Measurements from ENCODE around the gene GALM.
"Not testable (repeated sequence)": the region's sequence is repeated elsewhere in the genome, so short reads cannot be mapped to it uniquely, and the experiment has no call there.

GALM gene

DNA sequence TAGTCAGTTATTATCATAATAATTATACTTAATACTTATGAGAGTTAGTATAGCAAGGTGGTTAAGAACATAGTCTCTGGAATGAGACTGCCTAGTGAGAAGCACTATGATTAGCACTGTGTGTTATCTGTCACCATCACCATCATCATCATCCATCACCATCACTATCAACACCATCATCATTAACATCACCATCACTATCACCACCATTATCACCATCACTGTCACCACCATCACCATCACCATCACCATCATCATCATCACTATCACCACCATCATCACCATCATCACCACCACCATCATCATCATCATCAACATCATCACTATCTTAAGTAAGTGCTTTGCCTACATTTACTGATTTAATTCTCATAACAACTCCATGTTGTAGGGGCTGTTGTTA, 45.6 kb downstream of the GALM start:
- H3K27ac ChIP-seq (ENCODE audit: low read length) = no peak overlapping the region
- no peak overlapping the region for H3K4me2 ChIP-seq (ENCODE audit: low read length)
- no peaks in the 10 kb centered on the region for H3K79me2 ChIP-seq (ENCODE audit: low read length)
- no peaks in the 10 kb centered on the region for H4K20me1 ChIP-seq (ENCODE audit: insufficient read depth, low read length)
- H3K27me3 ChIP-seq (ENCODE audit: low read depth, low read length) = no peaks in the 10 kb centered on the region
- H2AFZ ChIP-seq (ENCODE audit: low read depth, low read length) = no peak overlapping the region
- H3K4me3 ChIP-seq (ENCODE audit: low read length) = no peak overlapping the region
- H3K9me3 ChIP-seq (ENCODE audit: insufficient read depth, low read length) = no peaks in the 10 kb centered on the region
- H3K36me3 ChIP-seq (replicated peaks; ENCODE audit: low read depth, low read length) = no peaks in the 10 kb centered on the region
- H3K9ac ChIP-seq (ENCODE audit: low read length) = no peak overlapping the region
- peaks cover 16% of the 10 kb centered on the region for H3K4me1 ChIP-seq (ENCODE audit: low read length)
- TF ChIP-seq EZH2phosphoT487 (IDR thresholded peaks at IDR 0.05; ENCODE audit: low read depth) = no peak
- TF ChIP-seq, protein P1, sequence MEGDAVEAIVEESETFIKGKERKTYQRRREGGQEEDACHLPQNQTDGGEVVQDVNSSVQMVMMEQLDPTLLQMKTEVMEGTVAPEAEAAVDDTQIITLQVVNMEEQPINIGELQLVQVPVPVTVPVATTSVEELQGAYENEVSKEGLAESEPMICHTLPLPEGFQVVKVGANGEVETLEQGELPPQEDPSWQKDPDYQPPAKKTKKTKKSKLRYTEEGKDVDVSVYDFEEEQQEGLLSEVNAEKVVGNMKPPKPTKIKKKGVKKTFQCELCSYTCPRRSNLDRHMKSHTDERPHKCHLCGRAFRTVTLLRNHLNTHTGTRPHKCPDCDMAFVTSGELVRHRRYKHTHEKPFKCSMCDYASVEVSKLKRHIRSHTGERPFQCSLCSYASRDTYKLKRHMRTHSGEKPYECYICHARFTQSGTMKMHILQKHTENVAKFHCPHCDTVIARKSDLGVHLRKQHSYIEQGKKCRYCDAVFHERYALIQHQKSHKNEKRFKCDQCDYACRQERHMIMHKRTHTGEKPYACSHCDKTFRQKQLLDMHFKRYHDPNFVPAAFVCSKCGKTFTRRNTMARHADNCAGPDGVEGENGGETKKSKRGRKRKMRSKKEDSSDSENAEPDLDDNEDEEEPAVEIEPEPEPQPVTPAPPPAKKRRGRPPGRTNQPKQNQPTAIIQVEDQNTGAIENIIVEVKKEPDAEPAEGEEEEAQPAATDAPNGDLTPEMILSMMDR (IDR thresholded peaks at IDR 0.05; ENCODE audit: low read depth, low read length) = no peak

DNA sequence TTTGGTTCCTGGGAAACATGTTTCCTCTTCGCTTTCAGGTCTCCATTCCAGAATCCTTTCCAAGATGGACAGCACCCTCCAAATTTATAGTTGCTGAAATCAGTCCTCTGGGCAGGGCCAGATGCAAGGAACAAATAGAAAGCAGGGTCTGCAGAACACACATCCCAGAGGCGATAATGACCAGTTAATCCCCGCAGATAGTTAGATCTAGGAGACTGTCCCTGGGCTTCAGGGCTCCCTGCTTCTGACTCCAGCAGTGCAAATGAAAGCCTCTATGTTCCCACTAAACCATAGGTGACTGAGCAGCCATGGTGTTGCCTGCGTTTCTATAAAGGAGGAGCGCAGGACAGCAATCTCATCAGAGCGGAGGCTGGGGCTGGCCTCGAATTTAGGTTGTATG, 46.5 kb downstream of the GALM start:
- Histone ChIP-seq H3K79me2 (ENCODE audit: low read length) (no peaks in the 10 kb centered on the region), H3K9ac (ENCODE audit: low read length) (no peak overlapping the region), H3K9me3 (ENCODE audit: insufficient read depth, low read length) (no peaks in the 10 kb centered on the region), H3K4me1 (ENCODE audit: low read length) (peaks cover 16% of the 10 kb centered on the region), H3K4me3 (ENCODE audit: low read length) (no peak overlapping the region), H3K4me2 (ENCODE audit: low read length) (no peak overlapping the region), H3K27ac (ENCODE audit: low read length) (no peak overlapping the region), H2AFZ (ENCODE audit: low read depth, low read length) (no peak overlapping the region), H3K27me3 (ENCODE audit: low read depth, low read length) (no peaks in the 10 kb centered on the region), H3K36me3 (replicated peaks; ENCODE audit: low read depth, low read length) (no peaks in the 10 kb centered on the region), H4K20me1 (ENCODE audit: insufficient read depth, low read length) (no peaks in the 10 kb centered on the region)
- TF ChIP-seq, protein P1 (IDR thresholded peaks at IDR 0.05; ENCODE audit: low read depth, low read length) = no peak
- TF ChIP-seq EZH2phosphoT487 (IDR thresholded peaks at IDR 0.05; ENCODE audit: low read depth) = no peak

DNA sequence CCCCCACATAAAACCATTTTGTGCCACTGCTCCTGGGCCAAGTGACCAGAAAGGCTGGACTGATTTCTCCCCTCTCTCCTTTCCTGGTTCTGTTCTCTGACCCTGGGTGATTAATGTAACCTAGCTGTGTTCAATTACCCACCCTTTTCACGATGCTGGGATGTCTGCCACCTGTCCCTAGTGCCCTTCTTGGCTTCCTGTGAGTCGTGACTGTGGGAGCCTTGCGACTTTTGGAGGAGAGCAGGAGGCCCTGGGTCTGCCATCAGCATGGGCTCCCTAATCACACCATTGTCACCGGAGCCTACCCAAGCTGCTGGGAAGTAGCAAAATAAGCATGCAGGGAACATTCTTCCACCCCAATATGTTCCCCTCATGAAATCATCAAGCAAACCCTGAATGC, 47.0 kb downstream of the GALM start:
- H3K4me3 ChIP-seq (ENCODE audit: low read length) = no peak overlapping the region
- no peak overlapping the region for H3K27ac ChIP-seq (ENCODE audit: low read length)
- H3K27me3 ChIP-seq (ENCODE audit: low read depth, low read length) = no peaks in the 10 kb centered on the region
- H3K79me2 ChIP-seq (ENCODE audit: low read length) = no peaks in the 10 kb centered on the region
- H2AFZ ChIP-seq (ENCODE audit: low read depth, low read length) = no peak overlapping the region
- H3K4me2 ChIP-seq (ENCODE audit: low read length) = no peak overlapping the region
- no peaks in the 10 kb centered on the region for H3K36me3 ChIP-seq (replicated peaks; ENCODE audit: low read depth, low read length)
- H3K9me3 ChIP-seq (ENCODE audit: insufficient read depth, low read length) = no peaks in the 10 kb centered on the region
- no peak overlapping the region for H3K9ac ChIP-seq (ENCODE audit: low read length)
- TF ChIP-seq, protein P1 (IDR thresholded peaks at IDR 0.05; ENCODE audit: low read depth, low read length) = no peak
- TF ChIP-seq EZH2phosphoT487 (IDR thresholded peaks at IDR 0.05; ENCODE audit: low read depth) = no peak
- H3K4me1 ChIP-seq (ENCODE audit: low read length) = peaks cover 16% of the 10 kb centered on the region
- H4K20me1 ChIP-seq (ENCODE audit: insufficient read depth, low read length) = no peaks in the 10 kb centered on the region

DNA sequence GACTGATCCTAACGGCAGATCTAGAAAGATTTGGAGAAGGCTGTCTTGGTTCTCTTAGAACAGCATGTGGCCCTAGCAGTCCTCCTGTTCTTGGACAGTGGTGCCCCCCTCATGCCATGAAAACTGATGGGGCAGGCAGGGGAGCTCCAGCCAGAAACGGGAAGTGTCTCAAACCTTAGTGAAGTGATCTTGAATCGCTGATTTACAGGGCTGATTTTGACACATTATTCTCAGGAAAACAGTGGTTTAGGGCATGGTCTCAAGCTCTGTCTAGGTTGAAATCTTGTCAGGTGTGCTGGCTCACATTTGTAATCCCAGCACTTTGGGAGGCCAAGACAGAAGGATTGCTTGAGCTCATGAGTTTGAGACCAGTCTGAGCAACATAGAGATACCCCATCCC, 47.4 kb downstream of the GALM start:
- Histone ChIP-seq H4K20me1 (ENCODE audit: insufficient read depth, low read length) (no peaks in the 10 kb centered on the region), H3K79me2 (ENCODE audit: low read length) (no peaks in the 10 kb centered on the region), H3K27me3 (ENCODE audit: low read depth, low read length) (no peaks in the 10 kb centered on the region), H3K9me3 (ENCODE audit: insufficient read depth, low read length) (no peaks in the 10 kb centered on the region), H3K27ac (ENCODE audit: low read length) (no peak overlapping the region), H3K4me2 (ENCODE audit: low read length) (no peak overlapping the region), H3K4me3 (ENCODE audit: low read length) (no peak overlapping the region), H3K9ac (ENCODE audit: low read length) (no peak overlapping the region), H2AFZ (ENCODE audit: low read depth, low read length) (no peak overlapping the region; the same call in 1 of the 2 replicates), H3K4me1 (ENCODE audit: low read length) (peaks cover 16% of the 10 kb centered on the region), H3K36me3 (replicated peaks; ENCODE audit: low read depth, low read length) (no peaks in the 10 kb centered on the region)
- TF ChIP-seq, protein P1 (IDR thresholded peaks at IDR 0.05; ENCODE audit: low read depth, low read length) = no peak
- TF ChIP-seq EZH2phosphoT487 (IDR thresholded peaks at IDR 0.05; ENCODE audit: low read depth) = no peak

DNA sequence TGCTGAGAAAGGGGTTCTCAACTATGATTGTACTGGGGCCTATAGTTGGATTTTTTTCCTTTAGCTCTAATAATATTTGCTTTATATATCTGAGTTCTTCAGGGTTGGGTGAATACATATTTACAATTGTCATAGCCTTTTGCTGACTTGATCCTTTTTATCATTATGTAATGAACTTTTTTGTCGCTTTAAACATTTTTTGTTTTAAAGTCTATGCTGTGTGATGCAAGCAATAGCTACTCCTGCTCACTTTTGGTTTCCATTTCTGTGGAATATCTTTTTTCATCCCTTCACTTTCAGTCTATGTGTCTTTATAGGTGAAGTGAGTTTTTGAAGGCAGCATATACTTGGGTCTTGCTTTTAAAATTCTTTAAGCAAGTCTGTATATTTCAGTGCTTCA, 49.0 kb downstream of the GALM start:
- H2AFZ ChIP-seq (ENCODE audit: low read depth, low read length); H3K4me3 ChIP-seq (ENCODE audit: low read length); H3K36me3 ChIP-seq (replicated peaks; ENCODE audit: low read depth, low read length); H3K9ac ChIP-seq (ENCODE audit: low read length); H3K4me2 ChIP-seq (ENCODE audit: low read length); H3K9me3 ChIP-seq (ENCODE audit: insufficient read depth, low read length); H3K27ac ChIP-seq (ENCODE audit: low read length); H3K79me2 ChIP-seq (ENCODE audit: low read length); H3K27me3 ChIP-seq (ENCODE audit: low read depth, low read length); H4K20me1 ChIP-seq (ENCODE audit: insufficient read depth, low read length): not testable (repeated sequence)
- H3K4me1 ChIP-seq (ENCODE audit: low read length) = peaks cover 15% of the 10 kb centered on the region

All from OCI-LY3 (cell line).